K562 (cell line): ENCODE data around the gene EBI3. TPM values are rescaled to one million over a fixed set of nuclear protein-coding genes. Genes with fewer than 3 reads are reported as not detected.

Experiments used
- ATAC-seq: fragments of 200-7000 bp; cut with Tn5 transposase; 3 replicates; pipeline ENCODE4 v1.9.1; 2020; ENCODE audit warnings: moderate library complexity
- BruUV-seq: library from RNA; stranded (reverse); fragments of 400-500 nt; replicated peaks from 2 replicates; lab custom pipeline; 2021; lab: Mats Ljungman, UMichigan
- CTCF ChIA-PET: fragments of 300-600 bp; formaldehyde crosslinking; extraction: SDS; loops from one replicate; lab custom pipeline; 2021; ENCODE audit warnings: low intra/inter-chr PET ratio; lab: Yijun Ruan, JAX
- POLR2A ChIA-PET: fragments of 300-600, 350-650 bp; sonication (Branson Sonifier 250); formaldehyde crosslinking; extraction: SDS; loops from one replicate; lab custom pipeline; 2021; ENCODE audit warnings: antibody characterized with exemption, inconsistent platforms; lab: Yijun Ruan, JAX
- DNase-seq, 4 experiments: peaks; one replicate each; pipeline versions ENCODE4 v3.0.0 to v3.0.0-alpha.2; 2011 to 2018; ENCODE audit warnings: low spot score in 3 of 4, mixed read lengths in 3 of 4; ENCODE audit errors: extremely low read depth in 1 of 4
- FAIRE-seq: peaks from 2 replicates; lab custom pipeline; 2011; peaks lifted over from hg19 to GRCh38; lab: Jason Lieb, UNC
- H2AFZ ChIP-seq: 2 replicates; pipeline ENCODE4 v1.6.0; 2011; ENCODE audit warnings: low read depth, low read length, control low read depth, inconsistent platforms
- H3K27ac ChIP-seq: fragments of 200-600 bp; 3 replicates; pipeline ENCODE4 v1.8.0; 2011; ENCODE audit warnings: low read depth, mild to moderate bottlenecking, control low read depth, inconsistent platforms, low read length, moderate library complexity, mixed read lengths; ENCODE audit errors: extremely low read depth
- H3K27me3 ChIP-seq, 2 experiments: fragments of 300-600 bp in 1 of 2; 2 replicates in 1 of 2; 3 replicates in 1 of 2; pipeline versions ENCODE4 v1.6.0 to v1.8.0; 2011; ENCODE audit warnings: inconsistent platforms in 2 of 2, low read length in 2 of 2, mild to moderate bottlenecking in 1 of 2, mixed read lengths in 1 of 2, moderate library complexity in 1 of 2; ENCODE audit not compliant: control insufficient read depth in 2 of 2, insufficient read depth in 2 of 2
- H3K36me3 ChIP-seq: fragments of 300-600 bp; 3 replicates; pipeline ENCODE4 v1.8.0; 2011; ENCODE audit warnings: mild to moderate bottlenecking, low read length, inconsistent platforms; ENCODE audit not compliant: control insufficient read depth, insufficient read depth
- H3K4me1 ChIP-seq, 2 experiments: fragments of 200-600 bp in 1 of 2; replicated peaks in 1 of 2; 2 replicates in 1 of 2; 3 replicates in 1 of 2; pipeline versions ENCODE4 v1.5.1 to v1.8.0; 2011; ENCODE audit warnings: inconsistent platforms in 2 of 2, low read length in 2 of 2, mild to moderate bottlenecking in 1 of 2, mixed read lengths in 1 of 2, moderate library complexity in 1 of 2; ENCODE audit not compliant: control insufficient read depth in 2 of 2, insufficient read depth in 2 of 2
- H3K4me2 ChIP-seq: 2 replicates; pipeline ENCODE4 v1.6.1; 2011; ENCODE audit warnings: low read length, control low read depth, inconsistent platforms, mixed read lengths; ENCODE audit not compliant: insufficient read depth
- H3K4me3 ChIP-seq: fragments of 200-600 bp; sonication (generic), shearing (Covaris generic); 2 replicates; pipeline ENCODE4 v1.5.1; 2016; ENCODE audit warnings: control low read depth, inconsistent platforms
- H3K79me2 ChIP-seq: fragments of 200-600 bp; 3 replicates; pipeline ENCODE4 v1.8.0; 2011; ENCODE audit warnings: low read length, inconsistent platforms; ENCODE audit not compliant: control insufficient read depth, insufficient read depth
- H3K9ac ChIP-seq, 2 experiments: 2 replicates each; pipeline versions ENCODE4 v1.6.0 to v1.6.1; 2011; ENCODE audit warnings: low read depth in 2 of 2, low read length in 2 of 2, control low read depth in 1 of 2, inconsistent platforms in 1 of 2, mild to moderate bottlenecking in 1 of 2, mixed read lengths in 1 of 2; ENCODE audit not compliant: insufficient read depth in 1 of 2
- H3K9me1 ChIP-seq: one replicate; pipeline ENCODE4 v1.6.0; 2011; ENCODE audit warnings: inconsistent platforms, mild to moderate bottlenecking, low read length, moderate library complexity; ENCODE audit not compliant: control insufficient read depth, insufficient read depth
- H3K9me3 ChIP-seq: replicated peaks from 2 replicates; pipeline ENCODE4 v1.5.1; 2011; ENCODE audit warnings: low read depth, low read length, inconsistent platforms; ENCODE audit not compliant: control insufficient read depth, insufficient read depth
- H4K20me1 ChIP-seq: replicated peaks from 2 replicates; pipeline ENCODE4 v1.6.1; 2011; ENCODE audit warnings: low read length, inconsistent platforms, mixed read lengths; ENCODE audit not compliant: control insufficient read depth, insufficient read depth
- ARHGAP35 ChIP-seq: fragments of 450-650 bp; IDR thresholded peaks from 2 replicates; pipeline ENCODE4 v1.6.1; 2018; ENCODE audit not compliant: partially characterized antibody
- ASH1L ChIP-seq: fragments of 450-650 bp; IDR thresholded peaks from 2 replicates; pipeline ENCODE4 v1.6.1; 2018; ENCODE audit warnings: borderline replicate concordance, mild to moderate bottlenecking, low read depth; ENCODE audit not compliant: partially characterized antibody
- ETS1 ChIP-seq: conservative IDR thresholded peaks from 2 replicates; pipeline ENCODE4 v1.6.1; 2011; ENCODE audit warnings: low read depth, mild to moderate bottlenecking, low read length; ENCODE audit not compliant: control insufficient read depth
- FOS ChIP-seq: IDR thresholded peaks from 3 replicates; pipeline ENCODE4 v1.6.1; 2011; ENCODE audit not compliant: insufficient read length; ENCODE audit errors: extremely low read depth
- FOXM1 ChIP-seq, 2 experiments: fragments of 450-650 bp in 1 of 2; sonication (generic) in 1 of 2; formaldehyde crosslinking in 1 of 2; IDR thresholded peaks; 2 replicates each; pipeline versions ENCODE4 v1.6.1 to v1.9.0; 2017 to 2022; ENCODE audit warnings: low read depth in 2 of 2, mild to moderate bottlenecking in 2 of 2, missing genetic modification reagents in 1 of 2, moderate library complexity in 1 of 2
- MAZ ChIP-seq, 2 experiments: fragments of 450-650 bp in 1 of 2; sonication (generic) in 1 of 2; formaldehyde crosslinking; IDR thresholded peaks in 1 of 2; conservative IDR thresholded peaks in 1 of 2; 2 replicates each; pipeline versions ENCODE4 v1.4.0 to v1.5.0; 2020; ENCODE audit warnings: mild to moderate bottlenecking in 1 of 2, missing genetic modification reagents in 1 of 2
- PCBP1 ChIP-seq: fragments of 200-400 bp; formaldehyde crosslinking; IDR thresholded peaks from 2 replicates; pipeline ENCODE4 v1.6.1; 2018; ENCODE audit warnings: mild to moderate bottlenecking, low read depth, low read length; ENCODE audit not compliant: poor library complexity, severe bottlenecking
- RCOR1 ChIP-seq, 2 experiments: IDR thresholded peaks; 2 replicates each; pipeline ENCODE4 v1.6.1; 2012; ENCODE audit warnings: low read depth in 2 of 2, low read length in 2 of 2, borderline replicate concordance in 1 of 2, improper control_type of control experiment in 1 of 2
- SP1 ChIP-seq: sonication (generic); formaldehyde crosslinking; IDR thresholded peaks from 2 replicates; pipeline ENCODE4 v1.8.1; 2022; ENCODE audit warnings: mild to moderate bottlenecking, missing genetic modification reagents
- SP2 ChIP-seq: IDR thresholded peaks from 2 replicates; pipeline ENCODE4 v1.6.1; 2011; ENCODE audit warnings: mild to moderate bottlenecking, low read depth, low read length, moderate library complexity; ENCODE audit not compliant: poor library complexity, severe bottlenecking; ENCODE audit errors: extremely low read depth
- TOE1 ChIP-seq, 2 experiments: fragments of 450-650 bp in 1 of 2; sonication (generic) in 1 of 2; formaldehyde crosslinking in 1 of 2; IDR thresholded peaks; 2 replicates each; pipeline versions ENCODE4 v1.7.1 to v1.8.0; 2016 to 2022; ENCODE audit warnings: borderline replicate concordance in 2 of 2, mild to moderate bottlenecking in 2 of 2, antibody characterized with exemption in 1 of 2, inconsistent platforms in 1 of 2, low read depth in 1 of 2, missing genetic modification reagents in 1 of 2, moderate library complexity in 1 of 2
- ZNF316 ChIP-seq: fragments of 450-650 bp; IDR thresholded peaks from 2 replicates; pipeline ENCODE4 v1.6.1; 2016
- ZNF79 ChIP-seq: fragments of 250-450 bp; sonication (Bioruptor Pico); IDR thresholded peaks from 2 replicates; pipeline ENCODE4 v1.4.0; 2020; ENCODE audit warnings: low read depth, mild to moderate bottlenecking, moderate library complexity
- WGBS: fragments of 100-300 bp; shearing (Covaris generic); methylation state at CpG from one replicate; pipeline ENCODE4 v1.1.6; 2016; ENCODE audit warnings: low coverage, mixed read lengths; ENCODE audit not compliant: insufficient coverage; ENCODE audit errors: missing lambda C conversion rate; 5-methylcytosine and 5-hydroxymethylcytosine counted together
- in situ Hi-C: fragments of 300-500 bp; cut with MboI; formaldehyde crosslinking; loops from 4 replicates; pipeline ENCODE4 v1.15.0; 2018; ENCODE audit warnings: inconsistent platforms, mixed read lengths
- intact Hi-C: fragments of 100-400 bp; cut with micrococcal nuclease; formaldehyde crosslinking; loops from 2 replicates; pipeline ENCODE4 v1.14.2; 2022
- polyA plus RNA-seq, 8 experiments: library from polyadenylated mRNA; depleted of rRNA in 4 of 8; stranded (reverse) in 5 of 8; unstranded in 3 of 8; fragments of >200 nt; fragmentation: Nextera tagmentation in 2 of 8; fragmentation: Illumina TruSeq in 1 of 8; extraction: Ambion mirVana in 2 of 8; extraction: Trizol in 1 of 8; gene quantifications; 2 replicates each; pipeline versions ENCODE4 v1.2.1 to v1.2.3, GENCODE V29; 2011 to 2014; ENCODE audit warnings: inconsistent platforms in 1 of 8, missing spikeins in 1 of 8
- total RNA-seq, 7 experiments: library from RNA; depleted of rRNA in 6 of 7; stranded (reverse); fragments of >200 nt in 6 of 7; fragmentation: Illumina TruSeq in 2 of 7; extraction: Trizol in 2 of 7; gene quantifications; 2 replicates each; pipeline versions ENCODE4 v1.2.1 to v1.2.3, GENCODE V29; 2011 to 2021; ENCODE audit warnings: low replicate concordance in 1 of 7
- TF ChIP-seq, protein P1 (sequence below): fragments of 450-650 bp; IDR thresholded peaks from 2 replicates; pipeline ENCODE4 v1.6.1; 2016

Gene EBI3
- total and polyA plus RNA-seq, 9 of the 15 experiments (the other 6 are each of a cell fraction or from before 2014, with no cell fraction given) = 0.08 to 0.35 (median 0.22) TPM; not detected in 6

- H4K20me1 ChIP-seq = 0 out of 2 replicates have a peak, but pooled peaks cover 5% of the 10 kb centered on the region
- 16% methylated on average over 20 of the region's 20 CpGs for WGBS
- peak; percentile 91 for FAIRE-seq
- peaks cover 11 to 22% of the 10 kb centered on the region in 2 experiments for H3K4me1 ChIP-seq
- intact Hi-C loops = no loop called here
- no TSS peak for BruUV-seq
- peak overlapping the region; percentile 57 for H2AFZ ChIP-seq
- DNase-seq = peak; percentile 84 to 99 (median 98)
- in situ Hi-C loops = no loop called here
- POLR2A ChIA-PET = interaction anchor here (0.6 to 0.9 kb wide), 4 partner anchors 30 to 528 kb away, joined by 3 to 4 read pairs (median 3); no protein-coding TSS in a partner anchor
- no peaks in the 10 kb centered on the region for H3K36me3 ChIP-seq
- no peak overlapping the region for H3K27ac ChIP-seq
- H3K4me3 ChIP-seq = peak overlapping the region; percentile 12; the same call in 1 of the 2 replicates
- peak overlapping the region in 1 of 2 experiments; percentile 68; a peak in 2 of 4 replicates for H3K9ac ChIP-seq
- no peaks in the 10 kb centered on the region for H3K9me3 ChIP-seq
- H3K79me2 ChIP-seq = no peaks in the 10 kb centered on the region
- H3K9me1 ChIP-seq = no peaks in the 10 kb centered on the region
- peak; percentile 99 for ATAC-seq
- H3K4me2 ChIP-seq = peak overlapping the region; percentile 51; the same call in 1 of the 2 replicates
- peaks cover 16 to 22% of the 10 kb centered on the region in 2 experiments; a peak in 3 of 5 replicates for H3K27me3 ChIP-seq
- CTCF ChIA-PET = no interaction called here
- peak; percentile 39; the same call in 1 of the 2 replicates for TF ChIP-seq TOE1 (IDR thresholded peaks at IDR 0.05; ENCODE audit: borderline replicate concordance)
- no peak for TF ChIP-seq TOE1 (CRISPR knock-in tag; IDR thresholded peaks at IDR 0.05; ENCODE audit: borderline replicate concordance, low read depth)
- no peak for TF ChIP-seq ARHGAP35
- no peak for TF ChIP-seq ZNF316
- TF ChIP-seq SP2 = peak; percentile 44
- TF ChIP-seq ZNF79 (CRISPR knock-in tag) = no peak
- peak; percentile 86 for TF ChIP-seq FOS
- TF ChIP-seq ETS1 = no peak
- peak in 1 of 2 experiments; percentile 77; a peak in 2 of 4 replicates for TF ChIP-seq RCOR1 (IDR thresholded peaks at IDR 0.05; ENCODE audit: borderline replicate concordance in 1 of 2, low read depth in 2 of 2, low read length in 2 of 2)
- peak; percentile 54; the same call in 1 of the 2 replicates for TF ChIP-seq FOXM1 (IDR thresholded peaks at IDR 0.05; ENCODE audit: low read depth)
- TF ChIP-seq FOXM1 (CRISPR knock-in tag; IDR thresholded peaks at IDR 0.05; ENCODE audit: low read depth) = no peak
- TF ChIP-seq ASH1L = peak; percentile 53
- no peak for TF ChIP-seq PCBP1
- TF ChIP-seq, protein P1, sequence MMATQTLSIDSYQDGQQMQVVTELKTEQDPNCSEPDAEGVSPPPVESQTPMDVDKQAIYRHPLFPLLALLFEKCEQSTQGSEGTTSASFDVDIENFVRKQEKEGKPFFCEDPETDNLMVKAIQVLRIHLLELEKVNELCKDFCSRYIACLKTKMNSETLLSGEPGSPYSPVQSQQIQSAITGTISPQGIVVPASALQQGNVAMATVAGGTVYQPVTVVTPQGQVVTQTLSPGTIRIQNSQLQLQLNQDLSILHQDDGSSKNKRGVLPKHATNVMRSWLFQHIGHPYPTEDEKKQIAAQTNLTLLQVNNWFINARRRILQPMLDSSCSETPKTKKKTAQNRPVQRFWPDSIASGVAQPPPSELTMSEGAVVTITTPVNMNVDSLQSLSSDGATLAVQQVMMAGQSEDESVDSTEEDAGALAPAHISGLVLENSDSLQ = peak; percentile 36; the same call in 1 of the 2 replicates
- peak; percentile 76 for TF ChIP-seq SP1 (CRISPR knock-in tag)
- peak in 1 of 2 experiments; percentile 40; a peak in 1 of 4 replicates for TF ChIP-seq MAZ (CRISPR knock-in tag; conservative IDR thresholded peaks at IDR 0.05 in 1 of 2, IDR thresholded peaks at IDR 0.05 in 1 of 2)
Measured at GRCh38 chr19:4284176-4284958, 55.0 kb downstream of the EBI3 start.
